Astrocyte of the cerebellum (primary cell): ENCODE data around the gene COL4A4.

ENCODE experiments used
- DNase-seq: peaks from one replicate; pipeline ENCODE4 v3.0.0-alpha.2; 2011; ENCODE audit warnings: low read depth
- H3K4me3 ChIP-seq: 2 replicates; pipeline ENCODE4 v1.5.1; 2011; ENCODE audit warnings: mild to moderate bottlenecking, low read depth, low read length, moderate library complexity
- CTCF ChIP-seq: IDR thresholded peaks from 2 replicates; pipeline ENCODE4 v1.5.1; 2012; ENCODE audit warnings: low read length, low read depth, moderate library complexity, mild to moderate bottlenecking; ENCODE audit errors: missing control alignments
- in situ Hi-C: cut with HindIII; loops from 2 replicates; pipeline ENCODE4 v1.10.0; 2017; ENCODE audit warnings: low sequenced_read_pairs

The COL4A4 gene

GRCh38 chr2:227013881-227014280, 150.1 kb downstream of the COL4A4 start:
- DNase-seq = no peak
- no peak for TF ChIP-seq CTCF
- in situ Hi-C loops = no loop called here
- no peak overlapping the region for H3K4me3 ChIP-seq

- in situ Hi-C loops = no loop called here
- H3K4me3 ChIP-seq = no peak overlapping the region
- TF ChIP-seq CTCF = no peak
- no peak for DNase-seq
These were observed 150.7 kb downstream of the COL4A4 start for GRCh38 chr2:227013330-227013729.

DNA sequence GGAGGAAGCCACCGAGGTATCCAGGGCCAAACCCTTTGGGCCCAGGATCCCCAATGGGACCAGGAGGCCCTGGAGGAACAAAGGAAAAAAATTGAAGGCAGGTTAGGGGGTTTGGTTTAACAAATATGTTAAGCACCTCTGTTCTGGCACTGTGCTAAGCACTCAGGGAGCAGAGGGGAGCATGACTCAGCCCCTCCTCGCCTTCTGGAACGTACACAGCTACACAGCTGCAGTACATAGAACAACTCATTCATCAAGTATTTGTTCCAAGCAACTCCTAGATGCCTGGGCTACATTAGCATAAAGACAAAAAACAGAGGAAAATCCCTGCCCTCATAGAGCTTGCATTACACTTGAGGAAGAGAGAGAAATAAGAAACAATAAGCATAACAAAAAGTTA, 153.6 kb downstream of the COL4A4 start:
- H3K4me3 ChIP-seq = no peak overlapping the region
- in situ Hi-C loops = no loop called here
- DNase-seq = no peak
- TF ChIP-seq CTCF = no peak

GRCh38 chr2:227007940-227008339, 156.1 kb downstream of the COL4A4 start:
- DNase-seq = no peak
- in situ Hi-C loops = no loop called here
- H3K4me3 ChIP-seq = no peak overlapping the region
- no peak for TF ChIP-seq CTCF

- in situ Hi-C loops = no loop called here
- DNase-seq = no peak
- no peak overlapping the region for H3K4me3 ChIP-seq
- TF ChIP-seq CTCF = no peak
These were observed 156.9 kb downstream of the COL4A4 start for GRCh38 chr2:227007148-227007547.

DNA sequence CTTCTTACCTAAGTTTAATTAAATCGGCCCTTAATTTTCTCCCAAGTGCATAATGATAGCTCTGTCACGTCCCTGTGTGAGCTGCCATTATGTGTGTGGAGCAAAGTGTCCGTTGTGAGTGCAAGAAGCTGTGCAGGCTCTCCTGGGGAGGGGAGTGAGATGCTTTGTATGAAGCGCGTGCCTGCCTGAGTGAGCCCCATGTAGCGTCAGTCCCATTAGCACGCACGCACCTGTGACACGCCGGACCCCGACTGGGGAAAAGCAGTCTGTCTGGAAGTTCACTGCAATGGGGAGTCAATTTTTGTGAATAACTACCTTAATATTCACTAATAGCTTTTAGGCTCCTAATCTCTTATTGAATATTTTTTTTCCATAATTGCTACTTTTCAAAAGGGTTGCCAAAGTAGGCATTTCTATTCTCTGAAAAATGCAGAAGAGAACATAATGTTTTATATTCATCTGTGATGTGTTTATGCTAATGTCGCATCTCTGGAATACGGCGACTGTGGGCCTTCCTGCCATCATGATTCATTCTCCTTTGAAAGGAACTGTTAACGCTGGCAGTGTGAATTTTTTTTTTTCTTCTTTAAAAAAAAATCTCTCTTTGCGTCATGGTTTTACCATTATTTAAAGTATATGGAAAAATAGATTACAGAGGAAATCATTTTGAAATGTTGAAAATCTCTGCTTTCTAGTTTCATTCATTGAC, 157.7 kb downstream of the COL4A4 start:
- TF ChIP-seq CTCF = no peak
- in situ Hi-C loops = no loop called here
- no peak for DNase-seq
- no peak overlapping the region for H3K4me3 ChIP-seq
